ENCODE data around the gene GNE. TPM values are rescaled to one million over a fixed set of nuclear protein-coding genes. Genes with fewer than 3 reads are reported as not detected.

Gene GNE
- total and polyA plus RNA-seq, 2 of the 13 experiments (the other 11 are each of a cell fraction or from before 2014, with no cell fraction given) = 16.1 to 24.1 TPM

- no peak for TF ChIP-seq TRAFD1 (CRISPR knock-in tag; IDR thresholded peaks at IDR 0.05; ENCODE audit: borderline replicate concordance)
- peak; percentile 30 for TF ChIP-seq BCL6 (CRISPR knock-in tag; IDR thresholded peaks at IDR 0.05)
- TF ChIP-seq ZBTB25 (CRISPR knock-in tag; IDR thresholded peaks at IDR 0.05) = no peak
- TF ChIP-seq SOX6 (IDR thresholded peaks at IDR 0.05) = no peak
- peak; percentile 58 for TF ChIP-seq SOX6 (CRISPR knock-in tag; IDR thresholded peaks at IDR 0.05)
- TF ChIP-seq THAP11 (CRISPR knock-in tag; IDR thresholded peaks at IDR 0.05) = peak; percentile 90
- peak; percentile 92; the same call in 1 of the 2 replicates for TF ChIP-seq NFKB2 (CRISPR knock-in tag; IDR thresholded peaks at IDR 0.05; ENCODE audit: borderline replicate concordance)
- TF ChIP-seq ZNF768 (CRISPR knock-in tag; IDR thresholded peaks at IDR 0.05) = peak; percentile 61; the same call in 1 of the 2 replicates
- peak; percentile 85 for TF ChIP-seq SPEN (CRISPR knock-in tag; IDR thresholded peaks at IDR 0.05; ENCODE audit: low read depth)
- peak; percentile 95 for TF ChIP-seq REPIN1 (CRISPR knock-in tag; IDR thresholded peaks at IDR 0.05; ENCODE audit: borderline replicate concordance, low read depth)
- TF ChIP-seq ZNF468 (CRISPR knock-in tag; IDR thresholded peaks at IDR 0.05) = 0 out of 2 replicates have a peak, but pooled peaks have one; percentile 60
- TF ChIP-seq NFKBIZ (CRISPR knock-in tag; IDR thresholded peaks at IDR 0.05) = peak; percentile 61; the same call in 1 of the 2 replicates
- TF ChIP-seq SOX5 (CRISPR knock-in tag; IDR thresholded peaks at IDR 0.05; ENCODE audit: borderline replicate concordance) = no peak; the same call in 1 of the 2 replicates
- peak; percentile 59; the same call in 1 of the 2 replicates for TF ChIP-seq E2F1 (CRISPR knock-in tag; IDR thresholded peaks at IDR 0.05)
- TF ChIP-seq PLRG1 (conservative IDR thresholded peaks at IDR 0.05) = no peak
- TF ChIP-seq SRSF9 (IDR thresholded peaks at IDR 0.05; ENCODE audit: borderline replicate concordance, insufficient read depth, low read depth, low read length, poor library complexity, severe bottlenecking) = no peak
- TF ChIP-seq GTF2F1 (IDR thresholded peaks at IDR 0.05; ENCODE audit: low read length) = no peak
- no peak for TF ChIP-seq AKNA (CRISPR knock-in tag; IDR thresholded peaks at IDR 0.05; ENCODE audit: borderline replicate concordance)
- TF ChIP-seq HNRNPH1 (optimal IDR thresholded peaks at IDR 0.05; ENCODE audit: low read depth, low read length) = no peak
- peak; percentile 34; the same call in 1 of the 2 replicates for TF ChIP-seq HDAC2 (CRISPR knock-in tag; IDR thresholded peaks at IDR 0.05)
Measured at GRCh38 chr9:36258208-36258995, at the start of gene GNE (continued).
